ENCODE data around the gene ARID3B. TPM values are rescaled to one million over a fixed set of nuclear protein-coding genes. Genes with fewer than 3 reads are reported as not detected.

Gene ARID3B
- total RNA-seq, 2 experiments from 2014 or later: 39.4 to 43.0 TPM

- ATAC-seq (ENCODE audit: low read depth) (peak; percentile 43), DNase-seq (peak; percentile 58)
- Mint-ChIP-seq H3K27ac (peak overlapping the region; percentile 91), H3K27me3 (no peaks in the 10 kb centered on the region), H3K36me3 (peaks cover 33% of the 10 kb centered on the region), H3K4me1 (peaks cover 49% of the 10 kb centered on the region), H3K4me3 (peak overlapping the region; percentile 92), H3K9me3 (no peaks in the 10 kb centered on the region)
- POLR2A ChIA-PET: interaction anchor here (0.9 to 4.2 kb wide), 16 partner anchors 9 to 330 kb away, joined by 3 to 47 read pairs (median 8); partner anchors contain the start of genes CLK3, CSK and UBL7
Observed at GRCh38 chr15:74541494-74542165, 610 bp downstream of the ARID3B start.

GRCh38 chr15:74542166-74543042 is 1.4 kb downstream of the ARID3B start:
- H3K4me1 Mint-ChIP-seq: peaks cover 54% of the 10 kb centered on the region
- no peaks in the 10 kb centered on the region for H3K27me3 Mint-ChIP-seq
- H3K36me3 Mint-ChIP-seq: peaks cover 35% of the 10 kb centered on the region

GRCh38 chr15:74543043-74543422 is 2.0 kb downstream of the ARID3B start:
- Mint-ChIP-seq H3K36me3 (peaks cover 37% of the 10 kb centered on the region), H3K27me3 (no peaks in the 10 kb centered on the region), H3K27ac (no peak overlapping the region), H3K4me3 (peak overlapping the region; percentile 92), H3K9me3 (no peaks in the 10 kb centered on the region), H3K4me1 (peaks cover 57% of the 10 kb centered on the region)
- POLR2A ChIA-PET: interaction anchor here (1.0 to 4.2 kb wide), 3 partner anchors 56 to 90 kb away, joined by 3 to 20 read pairs (median 4); partner anchors contain the start of gene UBL7
- no peak for ATAC-seq (ENCODE audit: low read depth)
- DNase-seq: no peak

More at GRCh38 chr15:74542166-74543042, 1.4 kb downstream of the ARID3B start:
- H3K9me3 Mint-ChIP-seq: no peaks in the 10 kb centered on the region
- ATAC-seq (ENCODE audit: low read depth) (no peak), DNase-seq (no peak)
- POLR2A ChIA-PET: interaction anchor here (1.0 to 4.2 kb wide), 6 partner anchors 10 to 168 kb away, joined by 3 to 47 read pairs (median 10); partner anchors contain the start of genes CLK3 and UBL7
- peak overlapping the region; percentile 92 for H3K4me3 Mint-ChIP-seq
- peak overlapping the region; percentile 91 for H3K27ac Mint-ChIP-seq

- Mint-ChIP-seq H3K4me1 (peaks cover 60% of the 10 kb centered on the region), H3K27me3 (no peaks in the 10 kb centered on the region), H3K9me3 (no peaks in the 10 kb centered on the region), H3K27ac (peak overlapping the region; percentile 52), H3K4me3 (peak overlapping the region; percentile 92), H3K36me3 (peaks cover 39% of the 10 kb centered on the region)
- ATAC-seq (ENCODE audit: low read depth) (no peak), DNase-seq (no peak)
- POLR2A ChIA-PET: interaction anchor here (1.0 kb wide), 1 partner anchor 82 kb away, joined by 3 read pairs; the partner anchor contains the start of gene UBL7
Observed at GRCh38 chr15:74543583-74543982, 2.6 kb downstream of the ARID3B start.

GRCh38 chr15:74545086-74545485 is 4.1 kb downstream of the ARID3B start:
- Mint-ChIP-seq H3K9me3 (no peaks in the 10 kb centered on the region), H3K4me3 (peak overlapping the region; percentile 75), H3K36me3 (peaks cover 46% of the 10 kb centered on the region), H3K4me1 (peaks cover 62% of the 10 kb centered on the region), H3K27ac (no peak overlapping the region), H3K27me3 (no peaks in the 10 kb centered on the region)
- POLR2A ChIA-PET: interaction anchor here (0.8 to 2.2 kb wide), 9 partner anchors 19 to 239 kb away, joined by 3 to 18 read pairs (median 5); partner anchors contain the start of genes CLK3, CSK and UBL7
- ATAC-seq (ENCODE audit: low read depth): no peak
- no peak for DNase-seq

GRCh38 chr15:74545776-74546656 is 5.0 kb downstream of the ARID3B start:
- Mint-ChIP-seq H3K27me3 (no peaks in the 10 kb centered on the region), H3K9me3 (no peaks in the 10 kb centered on the region), H3K27ac (peak overlapping the region; percentile 44), H3K36me3 (peaks cover 49% of the 10 kb centered on the region), H3K4me3 (peak overlapping the region; percentile 75), H3K4me1 (peaks cover 64% of the 10 kb centered on the region)
- DNase-seq: peak; percentile 89
- POLR2A ChIA-PET: interaction anchor here (0.7 to 2.2 kb wide), 12 partner anchors 18 to 238 kb away, joined by 3 to 18 read pairs (median 4); partner anchors contain the start of genes CLK3, CSK and UBL7
- ATAC-seq (ENCODE audit: low read depth): peak; percentile 80

- no peaks in the 10 kb centered on the region for H3K27me3 Mint-ChIP-seq
- H3K27ac Mint-ChIP-seq: no peak overlapping the region
- DNase-seq (no peak), ATAC-seq (ENCODE audit: low read depth) (no peak)
- peaks cover 1% of the 10 kb centered on the region for H3K9me3 Mint-ChIP-seq
- H3K4me1 Mint-ChIP-seq: peaks cover 68% of the 10 kb centered on the region
- POLR2A ChIA-PET: no interaction called here
- H3K4me3 Mint-ChIP-seq: peak overlapping the region; percentile 33
- H3K36me3 Mint-ChIP-seq: peaks cover 55% of the 10 kb centered on the region
Observed at GRCh38 chr15:74547616-74548015, 6.6 kb downstream of the ARID3B start.

- H3K27ac Mint-ChIP-seq: no peak overlapping the region
- peaks cover 69% of the 10 kb centered on the region for H3K4me1 Mint-ChIP-seq
- peaks cover 57% of the 10 kb centered on the region for H3K36me3 Mint-ChIP-seq
- POLR2A ChIA-PET: interaction anchor here (0.6 kb wide), 1 partner anchor 70 kb away, joined by 3 read pairs; no protein-coding TSS in a partner anchor
- ATAC-seq (ENCODE audit: low read depth): no peak
- no peaks in the 10 kb centered on the region for H3K27me3 Mint-ChIP-seq
- H3K9me3 Mint-ChIP-seq: peaks cover 1% of the 10 kb centered on the region
- DNase-seq: no peak
- H3K4me3 Mint-ChIP-seq: peak overlapping the region; percentile 33
Observed at GRCh38 chr15:74548241-74548640, 7.2 kb downstream of the ARID3B start.

- Mint-ChIP-seq H3K36me3 (peaks cover 58% of the 10 kb centered on the region), H3K4me1 (peaks cover 70% of the 10 kb centered on the region), H3K9me3 (peaks cover 1% of the 10 kb centered on the region), H3K27ac (no peak overlapping the region), H3K27me3 (no peaks in the 10 kb centered on the region), H3K4me3 (no peak overlapping the region)
- POLR2A ChIA-PET: interaction anchor here (2.1 kb wide), 1 partner anchor 9 kb away, joined by 8 read pairs; the partner anchor contains the start of gene ARID3B
- DNase-seq: no peak
- no peak for ATAC-seq (ENCODE audit: low read depth)
Observed at GRCh38 chr15:74549816-74550215, 8.8 kb downstream of the ARID3B start.

GRCh38 chr15:74551714-74552113 is 10.7 kb downstream of the ARID3B start:
- Mint-ChIP-seq H3K27ac (no peak overlapping the region), H3K4me3 (no peak overlapping the region)

GRCh38 chr15:74552773-74553441 is 11.9 kb downstream of the ARID3B start:
- DNase-seq (no peak), ATAC-seq (ENCODE audit: low read depth) (peak; percentile 80)
- H3K4me1 Mint-ChIP-seq: peaks cover 44% of the 10 kb centered on the region
- H3K36me3 Mint-ChIP-seq: peaks cover 46% of the 10 kb centered on the region
- peak overlapping the region; percentile 78 for H3K27ac Mint-ChIP-seq
- peak overlapping the region; percentile 53 for H3K4me3 Mint-ChIP-seq
- peaks cover 1% of the 10 kb centered on the region for H3K9me3 Mint-ChIP-seq
- no peaks in the 10 kb centered on the region for H3K27me3 Mint-ChIP-seq
- POLR2A ChIA-PET: interaction anchor here (0.9 to 1.8 kb wide), 4 partner anchors 12 to 225 kb away, joined by 3 to 9 read pairs (median 3); partner anchors contain the start of genes ARID3B and UBL7

More at GRCh38 chr15:74551714-74552113, 10.7 kb downstream of the ARID3B start:
- H3K36me3 Mint-ChIP-seq: peaks cover 53% of the 10 kb centered on the region
- peaks cover 1% of the 10 kb centered on the region for H3K9me3 Mint-ChIP-seq
- H3K4me1 Mint-ChIP-seq: peaks cover 53% of the 10 kb centered on the region
- ATAC-seq (ENCODE audit: low read depth): no peak
- no peak for DNase-seq
- POLR2A ChIA-PET: interaction anchor here (1.1 to 1.8 kb wide), 3 partner anchors 11 to 226 kb away, joined by 3 to 9 read pairs (median 3); partner anchors contain the start of genes ARID3B and UBL7
- no peaks in the 10 kb centered on the region for H3K27me3 Mint-ChIP-seq

- Mint-ChIP-seq H3K4me3 (no peak overlapping the region), H3K36me3 (peaks cover 41% of the 10 kb centered on the region), H3K4me1 (peaks cover 40% of the 10 kb centered on the region), H3K27me3 (no peaks in the 10 kb centered on the region), H3K9me3 (peaks cover 1% of the 10 kb centered on the region), H3K27ac (no peak overlapping the region)
- POLR2A ChIA-PET: interaction anchor here (0.7 kb wide), 1 partner anchor 16 kb away, joined by 3 read pairs; no protein-coding TSS in a partner anchor
- ATAC-seq (ENCODE audit: low read depth): no peak
- DNase-seq: no peak
Observed at GRCh38 chr15:74555192-74555591, 14.2 kb downstream of the ARID3B start.
